HepG2 (cell line): ENCODE measurements around the gene NAT10. TPM values are rescaled to one million over a fixed set of nuclear protein-coding genes. Genes with fewer than 3 reads are reported as not detected.
A peak's percentile ranks its signal among the peaks of the same experiment; 100 is the strongest.

Experiments
- AHR ChIP-seq: IDR thresholded peaks from 2 replicates; pipeline ENCODE4 v1.6.1; 2018; ENCODE audit warnings: missing genetic modification reagents, missing compliant biosample characterization
- JUNB ChIP-seq: sonication (generic); formaldehyde crosslinking; IDR thresholded peaks from 2 replicates; pipeline ENCODE4 v1.8.0; 2022; ENCODE audit warnings: missing genetic modification reagents, mild to moderate bottlenecking, borderline replicate concordance
- MED13 ChIP-seq: sonication (generic); formaldehyde crosslinking; IDR thresholded peaks from 2 replicates; pipeline ENCODE4 v1.5.0; 2020; ENCODE audit warnings: missing genetic modification reagents
- RFXANK ChIP-seq: IDR thresholded peaks from 2 replicates; pipeline ENCODE4 v1.6.1; 2016
- ZMYM4 ChIP-seq: sonication (generic); formaldehyde crosslinking; IDR thresholded peaks from 2 replicates; pipeline ENCODE4 v1.8.1; 2023; ENCODE audit warnings: mild to moderate bottlenecking, missing genetic modification reagents
- ZNF225 ChIP-seq: sonication (generic); formaldehyde crosslinking; IDR thresholded peaks from 2 replicates; pipeline ENCODE4 v1.4.0; 2020; ENCODE audit warnings: mild to moderate bottlenecking, missing genetic modification reagents
- ZNF501 ChIP-seq: sonication (generic); formaldehyde crosslinking; IDR thresholded peaks from 2 replicates; pipeline ENCODE4 v1.5.1; 2020; ENCODE audit warnings: mild to moderate bottlenecking, moderate library complexity, missing genetic modification reagents
- ZNF556 ChIP-seq: sonication (generic); formaldehyde crosslinking; IDR thresholded peaks from 2 replicates; pipeline ENCODE4 v1.4.0; 2020; ENCODE audit warnings: mild to moderate bottlenecking, missing genetic modification reagents, borderline replicate concordance
- ZNF577 ChIP-seq: sonication (generic); formaldehyde crosslinking; IDR thresholded peaks from 2 replicates; pipeline ENCODE4 v1.4.0; 2020; ENCODE audit warnings: mild to moderate bottlenecking, low read depth, missing genetic modification reagents, borderline replicate concordance
- polyA plus RNA-seq, 8 experiments: library from polyadenylated mRNA; depleted of rRNA in 3 of 8; stranded (reverse) in 7 of 8; unstranded in 1 of 8; fragments of >200 nt; fragmentation: Illumina TruSeq in 4 of 8; extraction: Trizol in 4 of 8; gene quantifications; 2 replicates each; pipeline versions ENCODE4 v1.2.1 to v1.2.3, GENCODE V29; 2011 to 2016; ENCODE audit warnings: low read depth in 4 of 8, missing spikeins in 1 of 8, mixed read lengths in 1 of 8; ENCODE audit not compliant: insufficient read depth in 1 of 8
- total RNA-seq, 5 experiments: library from RNA; depleted of rRNA; stranded (reverse); fragments of >200 nt; fragmentation: Illumina TruSeq; extraction: Trizol; gene quantifications; 2 replicates each; pipeline ENCODE4 v1.2.3, GENCODE V29; 2016; ENCODE audit warnings: low read depth in 1 of 5
- TF ChIP-seq, protein P1 (sequence below): sonication (generic); formaldehyde crosslinking; IDR thresholded peaks from 2 replicates; pipeline ENCODE4 v1.8.0; 2022; ENCODE audit warnings: low read depth, missing genetic modification reagents
- TF ChIP-seq, protein P2 (sequence below): sonication (generic); formaldehyde crosslinking; IDR thresholded peaks from 2 replicates; pipeline ENCODE4 v1.5.0; 2020; ENCODE audit warnings: missing genetic modification reagents
- TF ChIP-seq, protein P3 (sequence below): sonication (generic); formaldehyde crosslinking; IDR thresholded peaks from 2 replicates; pipeline ENCODE4 v1.8.1; 2022; ENCODE audit warnings: mild to moderate bottlenecking, missing genetic modification reagents
- TF ChIP-seq, protein P4 (sequence below): sonication (generic); formaldehyde crosslinking; IDR thresholded peaks from 2 replicates; pipeline ENCODE4 v1.8.1; 2023; ENCODE audit warnings: mild to moderate bottlenecking, missing genetic modification reagents
- TF ChIP-seq, protein P5 (sequence below): sonication (generic); formaldehyde crosslinking; IDR thresholded peaks from 2 replicates; pipeline ENCODE4 v1.5.0; 2020; ENCODE audit warnings: mild to moderate bottlenecking, missing genetic modification reagents, borderline replicate concordance

Gene NAT10
- total and polyA plus RNA-seq, 2 of the 13 experiments (the other 11 are each of a cell fraction or from before 2014, with no cell fraction given): 33.9 to 51.9 TPM

DNA sequence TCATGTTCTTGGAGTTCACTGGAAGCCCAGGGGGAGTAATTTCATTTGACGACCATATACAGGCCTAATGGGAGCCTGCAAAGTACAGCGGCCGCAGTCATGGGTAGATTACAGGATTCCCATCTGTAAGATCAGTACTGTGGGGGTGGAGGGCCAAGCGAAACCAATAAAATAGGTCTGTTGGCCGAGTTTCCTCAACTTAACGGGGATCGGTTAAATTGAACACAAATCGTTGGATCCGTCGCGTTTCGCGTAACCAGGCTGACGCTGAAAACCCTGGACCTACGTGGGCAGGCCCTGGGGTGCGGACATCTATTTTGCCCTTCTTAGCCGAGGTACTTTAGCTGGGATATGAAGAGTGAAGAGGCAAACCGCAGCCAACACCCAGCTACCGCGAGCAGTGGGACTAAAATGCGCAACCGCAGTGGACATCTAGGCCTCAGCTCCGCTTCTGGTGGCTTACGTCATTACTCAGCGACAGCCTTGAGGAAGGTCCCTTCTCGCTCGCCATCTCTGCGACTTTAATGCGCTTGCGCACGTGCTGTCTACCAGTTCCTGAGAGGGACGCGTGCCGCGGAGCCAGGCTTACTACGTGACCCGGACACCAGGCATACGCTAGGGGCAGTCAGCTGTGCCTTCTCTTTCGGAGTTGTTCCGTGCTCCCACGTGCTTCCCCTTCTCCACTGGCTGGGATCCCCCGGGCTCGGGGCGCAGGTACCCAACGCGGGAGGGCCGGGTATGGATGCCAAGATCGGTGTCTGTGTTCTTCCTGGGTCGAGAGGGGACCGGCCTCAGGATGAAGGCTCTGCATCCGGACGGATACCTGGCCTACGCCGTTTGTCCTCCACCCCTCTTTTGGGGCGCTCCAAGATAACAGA, at the start of gene NAT10 (continued):
- TF ChIP-seq, protein P1, sequence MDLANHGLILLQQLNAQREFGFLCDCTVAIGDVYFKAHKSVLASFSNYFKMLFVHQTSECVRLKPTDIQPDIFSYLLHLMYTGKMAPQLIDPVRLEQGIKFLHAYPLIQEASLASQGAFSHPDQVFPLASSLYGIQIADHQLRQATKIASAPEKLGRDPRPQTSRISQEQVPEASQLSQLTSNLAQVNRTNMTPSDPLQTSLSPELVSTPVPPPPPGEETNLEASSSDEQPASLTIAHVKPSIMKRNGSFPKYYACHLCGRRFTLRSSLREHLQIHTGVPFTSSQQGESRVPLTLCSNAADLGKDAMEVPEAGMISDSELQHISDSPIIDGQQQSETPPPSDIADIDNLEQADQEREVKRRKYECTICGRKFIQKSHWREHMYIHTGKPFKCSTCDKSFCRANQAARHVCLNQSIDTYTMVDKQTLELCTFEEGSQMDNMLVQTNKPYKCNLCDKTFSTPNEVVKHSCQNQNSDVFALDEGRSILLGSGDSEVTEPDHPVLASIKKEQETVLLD (CRISPR knock-in tag): 0 out of 2 replicates have a peak, but pooled peaks have one; percentile 56
- TF ChIP-seq ZNF225 (CRISPR knock-in tag) (peak; percentile 74; the same call in 1 of the 2 replicates), MED13 (CRISPR knock-in tag) (peak; percentile 47; the same call in 1 of the 2 replicates), RFXANK (CRISPR knock-in tag) (peak; percentile 77; the same call in 1 of the 2 replicates), JUNB (CRISPR knock-in tag) (peak; percentile 27; the same call in 1 of the 2 replicates), AHR (CRISPR knock-in tag) (no peak), ZNF577 (CRISPR knock-in tag) (no peak), ZNF501 (CRISPR knock-in tag) (peak; percentile 87; the same call in 1 of the 2 replicates), ZMYM4 (CRISPR knock-in tag) (peak; percentile 94), ZNF556 (CRISPR knock-in tag) (peak; percentile 63; the same call in 1 of the 2 replicates)
- TF ChIP-seq, protein P2, sequence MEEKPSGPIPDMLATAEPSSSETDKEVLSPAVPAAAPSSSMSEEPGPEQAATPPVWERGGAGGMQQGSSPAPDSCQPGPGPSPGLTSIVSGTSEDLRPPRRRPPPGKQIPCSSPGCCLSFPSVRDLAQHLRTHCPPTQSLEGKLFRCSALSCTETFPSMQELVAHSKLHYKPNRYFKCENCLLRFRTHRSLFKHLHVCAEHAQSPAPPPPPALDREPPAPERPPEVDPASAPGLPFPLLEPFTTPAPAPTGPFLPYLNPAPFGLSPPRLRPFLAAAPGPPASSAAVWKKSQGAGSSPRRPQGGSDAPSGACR (CRISPR knock-in tag): peak; percentile 91
- TF ChIP-seq, protein P3, sequence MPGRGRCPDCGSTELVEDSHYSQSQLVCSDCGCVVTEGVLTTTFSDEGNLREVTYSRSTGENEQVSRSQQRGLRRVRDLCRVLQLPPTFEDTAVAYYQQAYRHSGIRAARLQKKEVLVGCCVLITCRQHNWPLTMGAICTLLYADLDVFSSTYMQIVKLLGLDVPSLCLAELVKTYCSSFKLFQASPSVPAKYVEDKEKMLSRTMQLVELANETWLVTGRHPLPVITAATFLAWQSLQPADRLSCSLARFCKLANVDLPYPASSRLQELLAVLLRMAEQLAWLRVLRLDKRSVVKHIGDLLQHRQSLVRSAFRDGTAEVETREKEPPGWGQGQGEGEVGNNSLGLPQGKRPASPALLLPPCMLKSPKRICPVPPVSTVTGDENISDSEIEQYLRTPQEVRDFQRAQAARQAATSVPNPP: 0 out of 2 replicates have a peak, but pooled peaks have one; percentile 80
- TF ChIP-seq, protein P4, sequence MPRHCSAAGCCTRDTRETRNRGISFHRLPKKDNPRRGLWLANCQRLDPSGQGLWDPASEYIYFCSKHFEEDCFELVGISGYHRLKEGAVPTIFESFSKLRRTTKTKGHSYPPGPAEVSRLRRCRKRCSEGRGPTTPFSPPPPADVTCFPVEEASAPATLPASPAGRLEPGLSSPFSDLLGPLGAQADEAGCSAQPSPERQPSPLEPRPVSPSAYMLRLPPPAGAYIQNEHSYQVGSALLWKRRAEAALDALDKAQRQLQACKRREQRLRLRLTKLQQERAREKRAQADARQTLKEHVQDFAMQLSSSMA: peak; percentile 47; the same call in 1 of the 2 replicates
- TF ChIP-seq, protein P5, sequence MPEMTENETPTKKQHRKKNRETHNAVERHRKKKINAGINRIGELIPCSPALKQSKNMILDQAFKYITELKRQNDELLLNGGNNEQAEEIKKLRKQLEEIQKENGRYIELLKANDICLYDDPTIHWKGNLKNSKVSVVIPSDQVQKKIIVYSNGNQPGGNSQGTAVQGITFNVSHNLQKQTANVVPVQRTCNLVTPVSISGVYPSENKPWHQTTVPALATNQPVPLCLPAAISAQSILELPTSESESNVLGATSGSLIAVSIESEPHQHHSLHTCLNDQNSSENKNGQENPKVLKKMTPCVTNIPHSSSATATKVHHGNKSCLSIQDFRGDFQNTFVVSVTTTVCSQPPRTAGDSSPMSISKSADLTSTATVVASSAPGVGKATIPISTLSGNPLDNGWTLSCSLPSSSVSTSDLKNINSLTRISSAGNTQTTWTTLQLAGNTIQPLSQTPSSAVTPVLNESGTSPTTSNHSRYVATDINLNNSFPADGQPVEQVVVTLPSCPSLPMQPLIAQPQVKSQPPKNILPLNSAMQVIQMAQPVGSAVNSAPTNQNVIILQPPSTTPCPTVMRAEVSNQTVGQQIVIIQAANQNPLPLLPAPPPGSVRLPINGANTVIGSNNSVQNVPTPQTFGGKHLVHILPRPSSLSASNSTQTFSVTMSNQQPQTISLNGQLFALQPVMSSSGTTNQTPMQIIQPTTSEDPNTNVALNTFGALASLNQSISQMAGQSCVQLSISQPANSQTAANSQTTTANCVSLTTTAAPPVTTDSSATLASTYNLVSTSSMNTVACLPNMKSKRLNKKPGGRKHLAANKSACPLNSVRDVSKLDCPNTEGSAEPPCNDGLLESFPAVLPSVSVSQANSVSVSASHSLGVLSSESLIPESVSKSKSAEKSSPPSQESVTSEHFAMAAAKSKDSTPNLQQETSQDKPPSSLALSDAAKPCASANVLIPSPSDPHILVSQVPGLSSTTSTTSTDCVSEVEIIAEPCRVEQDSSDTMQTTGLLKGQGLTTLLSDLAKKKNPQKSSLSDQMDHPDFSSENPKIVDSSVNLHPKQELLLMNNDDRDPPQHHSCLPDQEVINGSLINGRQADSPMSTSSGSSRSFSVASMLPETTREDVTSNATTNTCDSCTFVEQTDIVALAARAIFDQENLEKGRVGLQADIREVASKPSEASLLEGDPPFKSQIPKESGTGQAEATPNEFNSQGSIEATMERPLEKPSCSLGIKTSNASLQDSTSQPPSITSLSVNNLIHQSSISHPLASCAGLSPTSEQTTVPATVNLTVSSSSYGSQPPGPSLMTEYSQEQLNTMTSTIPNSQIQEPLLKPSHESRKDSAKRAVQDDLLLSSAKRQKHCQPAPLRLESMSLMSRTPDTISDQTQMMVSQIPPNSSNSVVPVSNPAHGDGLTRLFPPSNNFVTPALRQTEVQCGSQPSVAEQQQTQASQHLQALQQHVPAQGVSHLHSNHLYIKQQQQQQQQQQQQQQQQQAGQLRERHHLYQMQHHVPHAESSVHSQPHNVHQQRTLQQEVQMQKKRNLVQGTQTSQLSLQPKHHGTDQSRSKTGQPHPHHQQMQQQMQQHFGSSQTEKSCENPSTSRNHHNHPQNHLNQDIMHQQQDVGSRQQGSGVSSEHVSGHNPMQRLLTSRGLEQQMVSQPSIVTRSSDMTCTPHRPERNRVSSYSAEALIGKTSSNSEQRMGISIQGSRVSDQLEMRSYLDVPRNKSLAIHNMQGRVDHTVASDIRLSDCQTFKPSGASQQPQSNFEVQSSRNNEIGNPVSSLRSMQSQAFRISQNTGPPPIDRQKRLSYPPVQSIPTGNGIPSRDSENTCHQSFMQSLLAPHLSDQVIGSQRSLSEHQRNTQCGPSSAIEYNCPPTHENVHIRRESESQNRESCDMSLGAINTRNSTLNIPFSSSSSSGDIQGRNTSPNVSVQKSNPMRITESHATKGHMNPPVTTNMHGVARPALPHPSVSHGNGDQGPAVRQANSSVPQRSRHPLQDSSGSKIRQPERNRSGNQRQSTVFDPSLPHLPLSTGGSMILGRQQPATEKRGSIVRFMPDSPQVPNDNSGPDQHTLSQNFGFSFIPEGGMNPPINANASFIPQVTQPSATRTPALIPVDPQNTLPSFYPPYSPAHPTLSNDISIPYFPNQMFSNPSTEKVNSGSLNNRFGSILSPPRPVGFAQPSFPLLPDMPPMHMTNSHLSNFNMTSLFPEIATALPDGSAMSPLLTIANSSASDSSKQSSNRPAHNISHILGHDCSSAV (CRISPR knock-in tag): no peak
